Measurements from ENCODE around the gene ADARB1. TPM values are rescaled to one million over a fixed set of nuclear protein-coding genes. Genes with fewer than 3 reads are reported as not detected.
A peak's percentile ranks its signal among the peaks of the same experiment; 100 is the strongest.

Gene ADARB1
- total RNA-seq, 4 donors from 2014 or later, result 107 to 231 (median 201) TPM

DNA sequence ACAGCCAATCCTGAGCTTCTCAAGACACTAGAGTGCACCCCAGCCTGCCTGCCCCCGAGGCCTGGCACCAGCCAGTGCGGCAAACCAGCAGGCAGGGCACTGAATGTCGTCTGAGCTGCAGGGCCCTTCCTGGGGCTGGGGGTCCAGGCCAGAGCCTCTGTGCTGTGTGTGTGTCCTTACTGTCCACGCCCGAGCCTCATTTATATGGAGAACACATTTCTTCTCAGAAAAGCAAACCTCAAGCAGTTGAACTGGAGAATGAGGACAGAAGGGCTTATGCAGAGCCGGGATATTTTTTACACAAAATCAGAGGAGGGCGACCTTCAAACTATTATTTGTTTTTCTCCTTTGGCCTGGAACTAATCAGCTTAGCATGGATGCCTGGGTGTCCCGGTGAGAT is 160.6 kb downstream of the ADARB1 start:
- H3K36me3 ChIP-seq, result no peaks in the 10 kb centered on the region
- no peak for DNase-seq (ENCODE audit: extremely low spot score)
- H3K27ac ChIP-seq (replicated peaks in 1 of 4), result no peak overlapping the region
- TF ChIP-seq POLR2AphosphoS5 (IDR thresholded peaks at IDR 0.05) (no peak), EP300 (IDR thresholded peaks at IDR 0.05) (no peak), POLR2A (IDR thresholded peaks at IDR 0.05; ENCODE audit: low read depth) (no peak)
- TF ChIP-seq, protein P1, sequence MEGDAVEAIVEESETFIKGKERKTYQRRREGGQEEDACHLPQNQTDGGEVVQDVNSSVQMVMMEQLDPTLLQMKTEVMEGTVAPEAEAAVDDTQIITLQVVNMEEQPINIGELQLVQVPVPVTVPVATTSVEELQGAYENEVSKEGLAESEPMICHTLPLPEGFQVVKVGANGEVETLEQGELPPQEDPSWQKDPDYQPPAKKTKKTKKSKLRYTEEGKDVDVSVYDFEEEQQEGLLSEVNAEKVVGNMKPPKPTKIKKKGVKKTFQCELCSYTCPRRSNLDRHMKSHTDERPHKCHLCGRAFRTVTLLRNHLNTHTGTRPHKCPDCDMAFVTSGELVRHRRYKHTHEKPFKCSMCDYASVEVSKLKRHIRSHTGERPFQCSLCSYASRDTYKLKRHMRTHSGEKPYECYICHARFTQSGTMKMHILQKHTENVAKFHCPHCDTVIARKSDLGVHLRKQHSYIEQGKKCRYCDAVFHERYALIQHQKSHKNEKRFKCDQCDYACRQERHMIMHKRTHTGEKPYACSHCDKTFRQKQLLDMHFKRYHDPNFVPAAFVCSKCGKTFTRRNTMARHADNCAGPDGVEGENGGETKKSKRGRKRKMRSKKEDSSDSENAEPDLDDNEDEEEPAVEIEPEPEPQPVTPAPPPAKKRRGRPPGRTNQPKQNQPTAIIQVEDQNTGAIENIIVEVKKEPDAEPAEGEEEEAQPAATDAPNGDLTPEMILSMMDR (IDR thresholded peaks at IDR 0.05), result no peak
- intact Hi-C loops (cut with DNase I), result no loop called here
- no peaks in the 10 kb centered on the region for H3K9me3 ChIP-seq
- H3K4me3 ChIP-seq, result no peak overlapping the region
- WGBS, result 73% methylated on average over 7 of the region's 8 CpGs
- H3K4me1 ChIP-seq, result no peaks in the 10 kb centered on the region
- H3K27me3 ChIP-seq, result peaks cover 0 to 44% (median 4%) of the 10 kb centered on the region in 4 donors

DNA sequence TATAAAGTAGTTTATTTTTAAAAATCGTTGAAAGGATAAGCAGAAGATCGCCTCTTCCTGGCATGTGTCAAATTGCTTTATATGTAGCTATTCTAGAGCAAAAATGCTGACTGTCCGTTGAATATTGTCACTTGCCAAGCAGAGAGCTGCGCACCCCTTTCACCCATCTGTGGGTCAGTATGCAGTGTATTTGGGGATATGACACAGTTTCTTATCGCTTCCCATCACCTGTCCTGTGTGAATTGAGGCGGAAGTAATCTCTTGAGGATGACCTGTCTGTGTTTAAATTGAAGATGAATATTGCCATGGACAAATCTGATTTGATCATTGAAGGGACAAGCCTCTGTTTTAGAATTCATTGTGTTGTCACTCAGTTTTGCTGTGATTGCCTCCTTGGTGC is 161.1 kb downstream of the ADARB1 start:
- H3K4me1 ChIP-seq, result no peaks in the 10 kb centered on the region
- intact Hi-C loops (cut with DNase I), result no loop called here
- 75% methylated on average over 6 of the region's 6 CpGs for WGBS

DNA sequence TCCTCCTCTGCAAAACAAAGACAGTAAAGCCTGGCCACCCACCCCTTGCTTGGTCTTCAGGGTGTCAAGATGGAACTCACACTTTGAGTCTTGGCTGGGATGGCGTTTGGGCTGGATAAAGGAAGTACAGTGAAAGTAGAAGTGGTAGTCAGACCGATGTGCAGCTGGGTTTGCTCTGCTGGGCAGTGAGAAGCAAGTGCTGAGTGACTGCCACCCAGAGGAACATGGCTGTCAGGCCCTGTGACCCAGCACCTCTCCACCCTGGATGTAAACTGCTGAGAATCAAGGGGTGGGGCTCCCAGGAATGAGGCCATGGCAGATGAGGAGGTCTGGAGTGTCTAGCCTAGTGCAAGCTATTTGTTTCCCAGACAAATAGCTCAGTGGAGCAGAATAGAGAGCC is 162.1 kb downstream of the ADARB1 start:
- Histone ChIP-seq H3K27me3 (peaks cover 0 to 44% (median 4%) of the 10 kb centered on the region in 4 donors), H3K4me1 (no peaks in the 10 kb centered on the region), H3K9me3 (peaks cover 0 to 7% (median 3%) of the 10 kb centered on the region in 4 donors), H3K27ac (replicated peaks in 1 of 4) (no peak overlapping the region), H3K36me3 (no peaks in the 10 kb centered on the region), H3K4me3 (no peak overlapping the region)
- intact Hi-C loops (cut with DNase I), result no loop called here
- WGBS, result 38% methylated on average over 2 of the region's 2 CpGs
- TF ChIP-seq EP300 (IDR thresholded peaks at IDR 0.05), result no peak
- no peak for TF ChIP-seq POLR2AphosphoS5 (IDR thresholded peaks at IDR 0.05)
- no peak for DNase-seq (ENCODE audit: extremely low spot score)

More for the DNA sequence above, 161.1 kb downstream of the ADARB1 start:
- peaks cover 0 to 44% (median 4%) of the 10 kb centered on the region in 4 donors for H3K27me3 ChIP-seq
- H3K27ac ChIP-seq (replicated peaks in 1 of 4), result no peak overlapping the region
- no peaks in the 10 kb centered on the region for H3K36me3 ChIP-seq
- no peaks in the 10 kb centered on the region for H3K9me3 ChIP-seq
- DNase-seq (ENCODE audit: extremely low spot score), result no peak
- H3K4me3 ChIP-seq, result no peak overlapping the region
- TF ChIP-seq POLR2A (IDR thresholded peaks at IDR 0.05; ENCODE audit: low read depth) (no peak), POLR2AphosphoS5 (IDR thresholded peaks at IDR 0.05) (no peak), EP300 (IDR thresholded peaks at IDR 0.05) (no peak)
- TF ChIP-seq, protein P1 (IDR thresholded peaks at IDR 0.05), result no peak

DNA sequence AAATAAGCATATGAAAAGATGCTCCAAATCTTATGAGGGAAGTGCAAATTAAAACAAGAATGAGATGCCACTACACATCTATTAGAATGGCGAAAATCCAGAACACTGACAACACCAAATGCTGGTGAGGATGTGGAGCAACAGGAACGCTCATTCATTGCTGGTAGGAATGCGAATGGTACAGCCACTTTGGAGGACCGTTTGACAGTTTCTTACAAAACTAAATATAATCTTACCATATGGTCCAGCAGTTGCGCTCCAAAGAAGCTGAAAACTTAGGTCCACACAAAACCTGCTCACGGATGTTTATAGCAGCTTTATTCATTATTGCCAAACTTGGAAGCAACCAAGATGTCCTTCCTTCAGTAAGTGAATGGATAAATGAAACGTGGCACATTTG is 163.0 kb downstream of the ADARB1 start:
- TF ChIP-seq, protein P1 (IDR thresholded peaks at IDR 0.05), result no peak
- no peak for TF ChIP-seq EP300 (IDR thresholded peaks at IDR 0.05)
- no peak for TF ChIP-seq POLR2A (IDR thresholded peaks at IDR 0.05; ENCODE audit: low read depth)
- no peak for TF ChIP-seq POLR2AphosphoS5 (IDR thresholded peaks at IDR 0.05)

DNA sequence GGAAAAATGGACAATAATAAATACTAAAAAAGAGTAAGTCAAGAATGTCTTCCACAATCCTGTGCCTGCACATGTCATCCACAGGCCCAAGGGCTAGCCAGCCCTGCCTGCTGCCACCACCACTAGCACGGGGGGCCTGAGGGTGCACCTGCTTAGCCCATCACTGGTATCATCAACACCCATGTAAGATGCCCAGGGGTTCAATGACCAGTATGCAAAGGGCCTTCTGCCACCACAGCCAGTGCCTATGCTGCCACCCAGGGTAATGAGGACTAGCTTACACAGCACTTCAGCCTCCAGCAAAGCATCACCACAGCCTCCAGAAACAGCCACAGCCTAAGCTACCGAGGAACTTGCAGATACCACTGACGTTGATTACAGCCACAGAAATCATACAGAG is 167.0 kb downstream of the ADARB1 start:
- H3K36me3 ChIP-seq, result no peaks in the 10 kb centered on the region
- peaks cover 0 to 35% (median 22%) of the 10 kb centered on the region in 4 donors for H3K9me3 ChIP-seq
- WGBS, result 80% methylated on average over 3 of the region's 3 CpGs
- H3K27ac ChIP-seq (replicated peaks in 1 of 4), result no peak overlapping the region
- peak; percentile 21 for DNase-seq (ENCODE audit: extremely low spot score)
- intact Hi-C loops (cut with DNase I), result no loop called here
- TF ChIP-seq, protein P1 (IDR thresholded peaks at IDR 0.05), result no peak
- TF ChIP-seq POLR2A (IDR thresholded peaks at IDR 0.05; ENCODE audit: low read depth), result no peak
- no peak for TF ChIP-seq POLR2AphosphoS5 (IDR thresholded peaks at IDR 0.05)
- no peak for TF ChIP-seq EP300 (IDR thresholded peaks at IDR 0.05)
- no peak overlapping the region for H3K4me3 ChIP-seq
- no peaks in the 10 kb centered on the region for H3K4me1 ChIP-seq
- H3K27me3 ChIP-seq, result peaks cover 0 to 27% (median 0%) of the 10 kb centered on the region in 4 donors

More for the DNA sequence above, 163.0 kb downstream of the ADARB1 start:
- Histone ChIP-seq H3K4me3 (no peak overlapping the region), H3K4me1 (no peaks in the 10 kb centered on the region), H3K27ac (replicated peaks in 1 of 4) (no peak overlapping the region), H3K27me3 (peaks cover 0 to 44% (median 4%) of the 10 kb centered on the region in 4 donors), H3K36me3 (no peaks in the 10 kb centered on the region), H3K9me3 (peaks cover 0 to 17% (median 8%) of the 10 kb centered on the region in 4 donors)
- intact Hi-C loops (cut with DNase I), result no loop called here
- peak; percentile 45 for DNase-seq (ENCODE audit: extremely low spot score)
- WGBS, result 88% methylated on average over 7 of the region's 7 CpGs
